H9 (cell line): Measurements from ENCODE around the gene EPM2A. TPM values are rescaled to one million over a fixed set of nuclear protein-coding genes. Genes with fewer than 3 reads are reported as not detected.

Experiments
- DNase-seq: peaks from one replicate; pipeline ENCODE4 v3.0.0-alpha.2; 2017
- H2AFZ ChIP-seq: one replicate; pipeline ENCODE4 v1.6.1; 2013; ENCODE audit warnings: mild to moderate bottlenecking, low read length, control low read depth, moderate library complexity
- H2AK5ac ChIP-seq: 2 replicates; pipeline ENCODE4 v1.6.1; 2013; ENCODE audit warnings: low read length, control low read depth, mixed read lengths; ENCODE audit not compliant: insufficient read length
- H2BK120ac ChIP-seq: one replicate; pipeline ENCODE4 v1.6.1; 2013; ENCODE audit warnings: low read depth, mild to moderate bottlenecking, low read length, control low read depth, inconsistent platforms; ENCODE audit not compliant: poor library complexity, severe bottlenecking
- H2BK12ac ChIP-seq: 2 replicates; pipeline ENCODE4 v1.6.1; 2013; ENCODE audit warnings: low read length, control low read depth, mixed read lengths, low read depth; ENCODE audit not compliant: insufficient read length
- H2BK15ac ChIP-seq: 2 replicates; pipeline ENCODE4 v1.6.1; 2013; ENCODE audit warnings: low read depth, low read length, control low read depth
- H2BK20ac ChIP-seq: one replicate; pipeline ENCODE4 v1.6.1; 2013; ENCODE audit warnings: low read depth, mild to moderate bottlenecking, low read length, control low read depth, inconsistent platforms; ENCODE audit not compliant: poor library complexity, severe bottlenecking
- H2BK5ac ChIP-seq: 2 replicates; pipeline ENCODE4 v1.6.1; 2013; ENCODE audit warnings: low read length, control low read depth, mixed read lengths; ENCODE audit not compliant: insufficient read length
- H3K14ac ChIP-seq: 2 replicates; pipeline ENCODE4 v1.6.1; 2013; ENCODE audit warnings: low read length, control low read depth; ENCODE audit not compliant: insufficient read depth
- H3K18ac ChIP-seq: 2 replicates; pipeline ENCODE4 v1.6.1; 2013; ENCODE audit warnings: low read depth, mild to moderate bottlenecking, mixed read lengths, low read length, control low read depth; ENCODE audit not compliant: insufficient read length
- H3K23ac ChIP-seq: 2 replicates; pipeline ENCODE4 v1.6.1; 2013; ENCODE audit warnings: low read length, control low read depth, mixed read lengths, low read depth; ENCODE audit not compliant: insufficient read length
- H3K23me2 ChIP-seq: 2 replicates; pipeline ENCODE4 v1.6.1; 2013; ENCODE audit warnings: low read depth, mild to moderate bottlenecking, mixed read lengths, low read length, control low read depth; ENCODE audit not compliant: insufficient read length, poor library complexity, severe bottlenecking
- H3K27ac ChIP-seq: 2 replicates; pipeline ENCODE4 v1.5.1; 2013; ENCODE audit warnings: low read length, control low read depth, mixed read lengths, low read depth; ENCODE audit not compliant: insufficient read length
- H3K27me3 ChIP-seq: 2 replicates; pipeline ENCODE4 v1.6.1; 2013; ENCODE audit warnings: low read length, control low read depth, inconsistent platforms; ENCODE audit not compliant: insufficient read depth
- H3K4ac ChIP-seq: 2 replicates; pipeline ENCODE4 v1.6.1; 2013; ENCODE audit warnings: low read depth, mild to moderate bottlenecking, control low read depth, inconsistent platforms, low read length, moderate library complexity
- H3K4me1 ChIP-seq: 2 replicates; pipeline ENCODE4 v1.6.1; 2013; ENCODE audit warnings: low read length, control low read depth, inconsistent platforms; ENCODE audit not compliant: insufficient read depth
- H3K4me2 ChIP-seq: 2 replicates; pipeline ENCODE4 v1.6.1; 2013; ENCODE audit warnings: low read length, control low read depth, mixed read lengths; ENCODE audit not compliant: insufficient read length, insufficient read depth
- H3K56ac ChIP-seq: 2 replicates; pipeline ENCODE4 v1.6.1; 2013; ENCODE audit warnings: low read depth, mild to moderate bottlenecking, mixed read lengths, low read length, control low read depth; ENCODE audit not compliant: insufficient read length
- H3K79me1 ChIP-seq: 2 replicates; pipeline ENCODE4 v1.6.1; 2013; ENCODE audit warnings: low read depth, mild to moderate bottlenecking, moderate library complexity, low read length, control low read depth, inconsistent platforms; ENCODE audit not compliant: insufficient read depth, poor library complexity, severe bottlenecking
- H3K79me2 ChIP-seq: 2 replicates; pipeline ENCODE4 v1.6.1; 2013; ENCODE audit warnings: low read length, control low read depth, inconsistent platforms; ENCODE audit not compliant: insufficient read depth
- H3K9ac ChIP-seq: 2 replicates; pipeline ENCODE4 v1.6.1; 2013; ENCODE audit warnings: low read length, control low read depth, mixed read lengths; ENCODE audit not compliant: insufficient read length; ENCODE audit errors: extremely low read depth
- H3K9me3 ChIP-seq: one replicate; pipeline ENCODE4 v1.6.1; 2013; ENCODE audit warnings: low read depth, low read length, inconsistent platforms; ENCODE audit not compliant: control insufficient read depth
- H3T11ph ChIP-seq: one replicate; pipeline ENCODE4 v1.6.1; 2013; ENCODE audit warnings: mild to moderate bottlenecking, low read length, control low read depth, inconsistent platforms
- H4K20me1 ChIP-seq: one replicate; pipeline ENCODE4 v1.6.1; 2013; ENCODE audit not compliant: control insufficient read depth, insufficient read length, insufficient read depth
- H4K5ac ChIP-seq: 2 replicates; pipeline ENCODE4 v1.6.1; 2013; ENCODE audit warnings: low read depth, mild to moderate bottlenecking, mixed read lengths, low read length, control low read depth; ENCODE audit not compliant: insufficient read length
- H4K8ac ChIP-seq: replicated peaks from 2 replicates; pipeline ENCODE4 v1.6.1; 2013; ENCODE audit warnings: low read length, control low read depth, mixed read lengths, low read depth; ENCODE audit not compliant: insufficient read length
- H4K91ac ChIP-seq: 2 replicates; pipeline ENCODE4 v1.6.1; 2013; ENCODE audit warnings: low read depth, mild to moderate bottlenecking, moderate library complexity, mixed read lengths, low read length, control low read depth; ENCODE audit not compliant: insufficient read length
- H3K27ac Mint-ChIP-seq, 3 experiments: 2 replicates in 2 of 3; 3 replicates in 1 of 3; pipeline ENCODE4 v1.8.0; 2020 to 2021; ENCODE audit warnings: mixed read lengths in 3 of 3, mild to moderate bottlenecking in 1 of 3, moderate library complexity in 1 of 3
- H3K27me3 Mint-ChIP-seq: 2 replicates; pipeline ENCODE4 v1.8.0; 2021; ENCODE audit warnings: low read depth, mild to moderate bottlenecking, moderate library complexity, mixed read lengths
- H3K36me3 Mint-ChIP-seq, 3 experiments: 2 replicates in 2 of 3; 3 replicates in 1 of 3; pipeline ENCODE4 v1.8.0; 2020 to 2021; ENCODE audit warnings: low read depth in 3 of 3, mixed read lengths in 3 of 3; ENCODE audit not compliant: insufficient read depth in 1 of 3
- H3K4me1 Mint-ChIP-seq, 2 experiments: 2 replicates each; pipeline ENCODE4 v1.8.0; 2020; ENCODE audit warnings: mixed read lengths in 2 of 2
- H3K4me3 Mint-ChIP-seq, 2 experiments: 2 replicates in 1 of 2; 3 replicates in 1 of 2; pipeline ENCODE4 v1.8.0; 2020 to 2021; ENCODE audit warnings: mild to moderate bottlenecking in 2 of 2, mixed read lengths in 2 of 2, moderate library complexity in 1 of 2
- H3K9me3 Mint-ChIP-seq, 2 experiments: 2 replicates in 1 of 2; 3 replicates in 1 of 2; pipeline ENCODE4 v1.8.0; 2020; ENCODE audit warnings: mild to moderate bottlenecking in 2 of 2, mixed read lengths in 2 of 2, moderate library complexity in 1 of 2
- total RNA-seq: library from RNA; stranded (reverse); gene quantifications from 2 replicates; pipeline ENCODE4 v1.2.1, GENCODE V29; 2021
- TF ChIP-seq, protein P1 (sequence below): fragments of 200-600 bp; sonication (generic); conservative IDR thresholded peaks from 3 replicates; pipeline ENCODE4 v1.8.0; 2021; ENCODE audit warnings: antibody characterized with exemption, mild to moderate bottlenecking

Gene EPM2A
- total RNA-seq, 1 experiment from 2014 or later: 8.2 TPM

DNA sequence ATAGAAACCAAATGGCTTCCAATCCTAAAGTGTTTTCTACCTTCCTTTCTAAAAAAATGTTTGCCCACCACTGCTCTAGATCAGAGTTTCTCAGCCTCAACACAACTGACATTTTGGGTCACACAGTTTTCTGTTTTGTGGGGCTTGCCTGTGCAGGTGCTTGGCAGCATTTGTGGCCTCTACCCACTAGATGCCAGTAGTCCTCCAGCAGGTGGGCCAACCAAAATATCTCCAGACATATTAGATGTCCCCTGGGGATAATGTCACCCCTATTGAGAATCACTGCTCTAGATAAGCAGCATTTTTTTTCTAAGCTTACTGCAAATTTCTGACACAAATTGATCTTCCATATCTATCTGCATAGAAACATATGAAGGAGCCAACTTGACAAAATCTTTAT is 26.3 kb upstream of the EPM2A start:
- no peaks in the 10 kb centered on the region for H3K27me3 ChIP-seq
- H2BK12ac ChIP-seq: no peak overlapping the region
- H3K4me3 Mint-ChIP-seq: no peak overlapping the region
- no peak overlapping the region for H3K4me2 ChIP-seq
- H3K79me2 ChIP-seq: no peaks in the 10 kb centered on the region
- H2BK120ac ChIP-seq: no peak overlapping the region
- H2AFZ ChIP-seq: no peak overlapping the region
- H3K27me3 Mint-ChIP-seq: no peaks in the 10 kb centered on the region; the same call in 1 of the 2 replicates
- no peak overlapping the region for H2AK5ac ChIP-seq
- H3K9me3 ChIP-seq: no peaks in the 10 kb centered on the region
- no peaks in the 10 kb centered on the region for H4K20me1 ChIP-seq
- H3K23me2 ChIP-seq: no peaks in the 10 kb centered on the region
- H2BK15ac ChIP-seq: no peak overlapping the region
- H3K36me3 Mint-ChIP-seq: no peaks in the 10 kb centered on the region
- no peak overlapping the region for H3K18ac ChIP-seq
- DNase-seq: no peak
- H2BK20ac ChIP-seq: no peak overlapping the region
- peaks cover 3 to 4% of the 10 kb centered on the region in 2 experiments; a peak in 2 of 5 replicates for H3K9me3 Mint-ChIP-seq
- H3K56ac ChIP-seq: no peak overlapping the region
- H3T11ph ChIP-seq: no peak overlapping the region
- no peak overlapping the region for H3K27ac Mint-ChIP-seq
- no peak overlapping the region for H2BK5ac ChIP-seq
- no peak overlapping the region for H3K23ac ChIP-seq
- peaks cover 0 to 4% of the 10 kb centered on the region in 2 experiments; a peak in 2 of 4 replicates for H3K4me1 Mint-ChIP-seq
- no peak overlapping the region for H4K91ac ChIP-seq
- H4K8ac ChIP-seq: no peak overlapping the region
- TF ChIP-seq, protein P1, sequence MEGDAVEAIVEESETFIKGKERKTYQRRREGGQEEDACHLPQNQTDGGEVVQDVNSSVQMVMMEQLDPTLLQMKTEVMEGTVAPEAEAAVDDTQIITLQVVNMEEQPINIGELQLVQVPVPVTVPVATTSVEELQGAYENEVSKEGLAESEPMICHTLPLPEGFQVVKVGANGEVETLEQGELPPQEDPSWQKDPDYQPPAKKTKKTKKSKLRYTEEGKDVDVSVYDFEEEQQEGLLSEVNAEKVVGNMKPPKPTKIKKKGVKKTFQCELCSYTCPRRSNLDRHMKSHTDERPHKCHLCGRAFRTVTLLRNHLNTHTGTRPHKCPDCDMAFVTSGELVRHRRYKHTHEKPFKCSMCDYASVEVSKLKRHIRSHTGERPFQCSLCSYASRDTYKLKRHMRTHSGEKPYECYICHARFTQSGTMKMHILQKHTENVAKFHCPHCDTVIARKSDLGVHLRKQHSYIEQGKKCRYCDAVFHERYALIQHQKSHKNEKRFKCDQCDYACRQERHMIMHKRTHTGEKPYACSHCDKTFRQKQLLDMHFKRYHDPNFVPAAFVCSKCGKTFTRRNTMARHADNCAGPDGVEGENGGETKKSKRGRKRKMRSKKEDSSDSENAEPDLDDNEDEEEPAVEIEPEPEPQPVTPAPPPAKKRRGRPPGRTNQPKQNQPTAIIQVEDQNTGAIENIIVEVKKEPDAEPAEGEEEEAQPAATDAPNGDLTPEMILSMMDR: 0 out of 3 replicates have a peak, but pooled peaks have one; percentile 12
- no peak overlapping the region for H3K27ac ChIP-seq
- H3K9ac ChIP-seq: no peak overlapping the region
- no peak overlapping the region for H3K4ac ChIP-seq
- no peaks in the 10 kb centered on the region for H3K4me1 ChIP-seq
- no peaks in the 10 kb centered on the region for H3K79me1 ChIP-seq
- H3K14ac ChIP-seq: no peak overlapping the region
- H4K5ac ChIP-seq: no peak overlapping the region
